Left renal pelvis (tissue), 4 donors: ENCODE data around the gene LPIN3. TPM values are rescaled to one million over a fixed set of nuclear protein-coding genes. Genes with fewer than 3 reads are reported as not detected.
"Not testable (repeated sequence)": the region's sequence is repeated elsewhere in the genome, so short reads cannot be mapped to it uniquely, and the experiment has no call there.

ENCODE experiments used
- DNase-seq, 4 donors: peaks; one replicate each; pipeline ENCODE4 v3.0.0-alpha.2; 2013; ENCODE audit warnings: low read depth in 4 of 4, low spot score in 3 of 4
- polyA plus RNA-seq, 4 donors: library from polyadenylated mRNA; unstranded; fragments of 120-200 nt; gene quantifications; one replicate each; pipeline ENCODE4 v1.2.1, GENCODE V29; 2013; ENCODE audit not compliant: insufficient read length in 4 of 4

LPIN3 gene, protein sequence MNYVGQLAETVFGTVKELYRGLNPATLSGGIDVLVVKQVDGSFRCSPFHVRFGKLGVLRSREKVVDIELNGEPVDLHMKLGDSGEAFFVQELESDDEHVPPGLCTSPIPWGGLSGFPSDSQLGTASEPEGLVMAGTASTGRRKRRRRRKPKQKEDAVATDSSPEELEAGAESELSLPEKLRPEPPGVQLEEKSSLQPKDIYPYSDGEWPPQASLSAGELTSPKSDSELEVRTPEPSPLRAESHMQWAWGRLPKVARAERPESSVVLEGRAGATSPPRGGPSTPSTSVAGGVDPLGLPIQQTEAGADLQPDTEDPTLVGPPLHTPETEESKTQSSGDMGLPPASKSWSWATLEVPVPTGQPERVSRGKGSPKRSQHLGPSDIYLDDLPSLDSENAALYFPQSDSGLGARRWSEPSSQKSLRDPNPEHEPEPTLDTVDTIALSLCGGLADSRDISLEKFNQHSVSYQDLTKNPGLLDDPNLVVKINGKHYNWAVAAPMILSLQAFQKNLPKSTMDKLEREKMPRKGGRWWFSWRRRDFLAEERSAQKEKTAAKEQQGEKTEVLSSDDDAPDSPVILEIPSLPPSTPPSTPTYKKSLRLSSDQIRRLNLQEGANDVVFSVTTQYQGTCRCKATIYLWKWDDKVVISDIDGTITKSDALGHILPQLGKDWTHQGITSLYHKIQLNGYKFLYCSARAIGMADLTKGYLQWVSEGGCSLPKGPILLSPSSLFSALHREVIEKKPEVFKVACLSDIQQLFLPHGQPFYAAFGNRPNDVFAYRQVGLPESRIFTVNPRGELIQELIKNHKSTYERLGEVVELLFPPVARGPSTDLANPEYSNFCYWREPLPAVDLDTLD
- polyA plus RNA-seq = 10 to 100 TPM in 2 of 4 donors, 1 to 10 TPM in 2; 5.6 to 19.6 (median 10.5) TPM

DNA sequence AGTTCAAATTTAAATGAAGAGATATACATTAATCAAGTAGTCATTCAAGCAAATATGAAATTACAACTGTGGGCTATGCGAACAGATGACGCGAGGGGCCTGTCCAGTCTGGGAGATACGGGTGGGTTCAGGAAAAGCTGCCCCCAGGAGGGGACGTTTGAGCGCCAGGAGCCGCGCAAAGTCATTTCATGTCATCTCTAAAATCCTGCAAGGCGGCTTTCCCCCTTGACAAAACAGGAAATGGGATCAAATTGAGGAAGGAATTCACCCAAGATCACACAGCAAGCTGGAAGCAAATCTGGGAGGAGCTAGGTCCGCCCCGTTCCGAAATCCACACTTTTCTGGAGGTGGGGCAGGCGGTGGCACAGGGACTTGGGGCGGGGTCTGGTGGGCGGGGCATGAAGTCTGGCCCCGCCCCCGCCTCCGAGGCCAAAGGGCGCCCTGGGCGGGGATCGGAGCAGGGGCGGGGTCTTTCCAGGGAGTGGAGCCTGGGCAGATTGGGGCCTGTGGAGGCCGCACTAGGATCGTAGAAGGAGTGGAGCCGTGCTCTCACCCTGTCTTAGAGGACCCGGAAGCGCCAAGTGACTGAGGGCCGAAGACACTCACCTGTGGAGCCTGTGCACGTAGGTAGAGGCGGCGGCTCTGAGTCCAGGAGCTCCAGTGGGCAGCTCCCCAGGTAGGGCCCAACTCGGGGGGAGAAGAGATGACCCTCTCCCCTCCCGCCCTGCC is at the start of gene LPIN3:
Gene LPIN3, plus strand, starts transcription at position 495 of the 729 bp plus-strand sequence. CDS start 4,983 bp downstream, outside the sequence.
- peak in 2 of 4 donors; percentile 70 to 71 for DNase-seq

DNA sequence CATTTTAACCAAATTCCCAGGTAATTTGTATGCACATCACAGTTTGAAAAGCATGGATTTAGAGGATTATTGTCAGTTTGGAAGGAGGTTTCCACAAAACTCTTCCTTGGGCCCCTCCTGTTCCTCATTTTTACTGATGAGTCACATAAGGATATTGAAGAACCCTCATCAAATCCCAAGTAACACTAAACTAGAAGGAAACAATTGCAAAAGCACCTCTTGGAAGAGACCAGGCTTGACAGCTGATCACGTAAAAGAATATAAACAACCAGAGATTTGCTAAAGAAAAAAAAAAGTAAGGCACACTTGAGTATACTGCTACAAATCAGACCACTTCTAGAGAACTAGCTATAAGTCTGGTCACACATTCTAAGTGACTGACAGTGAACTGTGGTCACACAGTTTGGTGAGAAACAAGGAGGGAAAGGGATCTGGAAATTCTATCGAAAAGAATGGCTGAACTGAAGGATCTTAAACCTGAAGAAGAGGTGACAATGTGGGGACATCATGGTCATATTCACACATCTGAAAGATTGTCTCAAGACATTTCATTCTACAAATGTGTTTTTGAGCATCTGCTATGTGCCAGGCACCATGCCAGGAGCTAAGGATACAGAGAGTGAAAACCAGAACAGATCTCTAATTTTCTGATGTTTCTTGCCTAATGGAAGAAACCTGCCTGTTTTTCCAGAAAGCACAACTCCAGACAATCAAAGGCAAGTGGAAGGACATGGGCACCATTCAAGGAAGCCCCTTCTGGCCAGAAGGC is 47.2 kb upstream of the LPIN3 start:
- DNase-seq = no peak

GRCh38 chr20:41299899-41300298 is 40.7 kb upstream of the LPIN3 start:
- DNase-seq = no peak

DNA sequence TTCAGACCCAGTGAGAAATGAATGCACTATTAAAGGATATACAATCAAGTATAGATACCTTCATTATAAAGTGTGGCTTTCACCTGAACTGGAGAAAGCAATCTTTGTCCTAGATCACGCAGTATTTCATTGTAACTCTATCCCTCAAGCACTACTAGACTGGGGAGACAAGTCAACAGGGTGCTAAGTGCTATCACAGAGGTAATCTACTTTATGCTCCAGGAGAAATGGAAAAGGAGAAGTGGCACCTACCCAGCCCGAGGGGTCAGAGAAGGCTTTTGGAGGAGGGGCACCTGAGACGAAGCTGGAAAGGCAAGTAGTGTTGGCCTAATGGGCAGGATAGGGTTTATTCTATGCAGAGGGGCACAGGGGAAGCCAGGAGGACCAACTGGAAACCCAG is 40.2 kb upstream of the LPIN3 start:
- DNase-seq = no peak

DNA sequence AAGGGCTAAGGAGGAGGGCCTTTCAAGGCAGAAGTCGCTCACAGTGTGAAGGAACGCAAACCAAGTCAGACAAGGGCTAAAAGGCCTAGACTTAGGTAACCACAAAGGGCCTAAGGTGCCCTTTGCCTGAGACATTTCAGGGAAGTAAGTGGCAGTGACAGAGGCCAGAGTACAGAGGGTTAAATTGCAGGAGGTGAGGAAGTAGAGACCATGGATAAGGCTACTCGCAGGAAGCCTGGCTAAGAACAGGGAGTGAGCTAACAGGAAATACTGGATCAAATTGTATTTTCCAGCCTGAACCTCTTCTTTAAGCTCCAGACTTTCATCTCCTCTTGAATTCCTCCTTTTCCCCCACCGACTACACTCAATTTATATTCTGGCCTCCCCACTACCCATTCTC is 39.7 kb upstream of the LPIN3 start:
- no peak for DNase-seq

GRCh38 chr20:41304002-41304401 is 36.6 kb upstream of the LPIN3 start:
- DNase-seq = no peak

- no peak for DNase-seq
Observed at GRCh38 chr20:41304424-41305079, 36.1 kb upstream of the LPIN3 start.

GRCh38 chr20:41306061-41306727 is 34.4 kb upstream of the LPIN3 start:
- no peak for DNase-seq

GRCh38 chr20:41307021-41307420 is 33.6 kb upstream of the LPIN3 start:
- no peak for DNase-seq

DNA sequence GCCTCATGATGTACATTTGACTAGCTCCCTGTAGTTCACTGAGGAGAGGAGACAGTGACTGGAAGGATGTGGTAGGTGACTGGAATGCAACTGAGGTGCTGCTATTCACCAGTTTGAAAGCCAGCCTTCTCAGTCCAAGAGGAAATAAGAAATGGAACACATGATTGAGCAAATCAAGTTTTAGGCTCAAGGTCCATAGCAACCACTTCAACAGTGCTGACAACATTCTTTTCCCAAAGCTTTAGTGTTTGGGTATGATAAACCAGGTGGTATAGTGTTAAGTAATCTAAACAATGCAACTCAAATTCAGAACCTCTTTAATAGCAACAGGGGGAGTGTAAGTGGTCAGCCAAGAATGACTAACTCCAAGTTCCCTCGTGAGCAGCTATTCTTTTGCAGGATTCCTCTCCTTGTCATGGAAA is 32.3 kb upstream of the LPIN3 start:
- DNase-seq = no peak

- no peak for DNase-seq
Observed at GRCh38 chr20:41308726-41309413, 31.8 kb upstream of the LPIN3 start.

DNA sequence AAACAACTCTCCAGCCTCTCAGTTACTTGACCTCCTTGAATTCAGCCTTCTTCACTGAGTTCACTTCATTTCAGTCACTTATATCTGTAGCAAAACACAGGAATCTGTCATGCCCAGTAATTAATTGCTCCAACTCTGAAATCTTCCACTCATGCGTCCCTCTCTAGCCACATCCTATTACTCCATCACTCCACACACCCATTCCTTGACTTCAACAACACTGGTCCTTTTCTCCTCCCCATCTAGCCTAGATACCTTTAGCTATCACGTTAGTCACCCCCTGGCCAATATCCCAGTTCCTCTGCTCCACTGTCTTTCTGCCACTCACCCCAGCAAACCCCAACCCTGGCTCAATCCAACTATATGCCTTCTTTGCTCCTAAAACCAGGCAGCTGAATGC is 30.8 kb upstream of the LPIN3 start:
- no peak for DNase-seq

DNA sequence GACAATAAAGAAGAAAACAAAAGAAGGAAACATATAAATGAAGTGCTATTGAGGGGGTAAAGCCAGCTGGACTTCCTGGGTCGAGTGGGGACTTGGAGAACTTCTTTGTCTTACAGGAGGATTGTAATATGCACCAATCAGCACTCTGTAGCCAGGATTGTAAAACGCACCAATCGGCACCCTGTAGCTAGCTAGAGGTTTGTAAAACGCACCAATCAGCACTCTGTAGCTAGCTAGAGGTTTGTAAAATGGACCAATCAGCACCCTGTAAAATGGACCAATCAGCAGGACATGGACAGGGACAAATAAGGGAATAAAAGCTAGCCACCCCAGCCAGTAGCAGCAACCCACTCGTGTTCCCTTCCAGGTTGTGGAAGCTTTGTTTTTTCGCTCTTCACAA is 28.6 kb upstream of the LPIN3 start:
- not testable (repeated sequence) for DNase-seq

- no peak for DNase-seq
Observed at GRCh38 chr20:41314386-41314785, 26.2 kb upstream of the LPIN3 start.

GRCh38 chr20:41316051-41316450 is 24.6 kb upstream of the LPIN3 start:
- no peak for DNase-seq

DNA sequence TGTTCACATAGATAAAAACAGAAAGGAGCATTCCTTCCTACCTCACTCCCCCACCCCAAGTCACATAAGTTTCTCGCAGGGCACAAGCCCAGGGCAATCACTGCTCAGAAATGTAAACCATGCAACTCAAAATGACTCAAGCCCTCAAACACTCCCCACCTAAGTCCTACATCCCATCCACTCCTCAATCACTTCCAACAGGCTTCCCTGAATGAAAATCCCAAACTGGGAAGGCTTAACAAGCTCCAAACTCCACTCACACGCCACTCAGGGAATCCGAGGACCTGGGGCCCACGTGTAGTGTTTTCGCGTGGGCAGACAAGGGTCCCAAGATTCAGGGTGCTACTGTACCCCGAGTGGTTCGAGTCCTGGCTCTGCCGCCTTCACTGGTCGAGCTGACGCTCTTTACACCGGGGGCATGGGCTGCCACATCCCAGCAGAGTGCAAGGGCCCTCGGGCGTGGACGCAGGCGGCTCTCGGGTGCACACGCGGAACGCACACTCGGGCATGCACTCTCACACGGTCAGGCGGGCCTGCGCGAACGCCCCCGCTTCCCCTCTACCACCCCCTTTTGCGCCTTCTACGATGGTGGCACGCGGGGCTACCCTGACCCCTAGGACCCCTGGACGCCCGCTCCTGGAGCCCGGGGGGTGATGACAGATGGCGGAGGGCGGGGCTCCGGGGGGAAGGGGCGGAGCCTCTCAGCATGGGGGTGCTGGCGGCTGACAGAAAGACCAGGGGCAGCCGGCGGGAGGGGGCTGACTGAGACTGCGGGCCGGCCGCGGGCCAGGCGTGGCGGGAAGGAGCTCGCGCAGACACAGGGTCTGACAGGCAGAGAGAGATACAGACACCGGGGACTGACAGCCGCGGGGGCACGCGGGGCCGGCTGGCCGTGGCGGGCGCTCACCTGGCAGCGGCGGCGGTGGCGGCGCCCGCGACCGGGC is 23.7 kb upstream of the LPIN3 start:
- DNase-seq = no peak

DNA sequence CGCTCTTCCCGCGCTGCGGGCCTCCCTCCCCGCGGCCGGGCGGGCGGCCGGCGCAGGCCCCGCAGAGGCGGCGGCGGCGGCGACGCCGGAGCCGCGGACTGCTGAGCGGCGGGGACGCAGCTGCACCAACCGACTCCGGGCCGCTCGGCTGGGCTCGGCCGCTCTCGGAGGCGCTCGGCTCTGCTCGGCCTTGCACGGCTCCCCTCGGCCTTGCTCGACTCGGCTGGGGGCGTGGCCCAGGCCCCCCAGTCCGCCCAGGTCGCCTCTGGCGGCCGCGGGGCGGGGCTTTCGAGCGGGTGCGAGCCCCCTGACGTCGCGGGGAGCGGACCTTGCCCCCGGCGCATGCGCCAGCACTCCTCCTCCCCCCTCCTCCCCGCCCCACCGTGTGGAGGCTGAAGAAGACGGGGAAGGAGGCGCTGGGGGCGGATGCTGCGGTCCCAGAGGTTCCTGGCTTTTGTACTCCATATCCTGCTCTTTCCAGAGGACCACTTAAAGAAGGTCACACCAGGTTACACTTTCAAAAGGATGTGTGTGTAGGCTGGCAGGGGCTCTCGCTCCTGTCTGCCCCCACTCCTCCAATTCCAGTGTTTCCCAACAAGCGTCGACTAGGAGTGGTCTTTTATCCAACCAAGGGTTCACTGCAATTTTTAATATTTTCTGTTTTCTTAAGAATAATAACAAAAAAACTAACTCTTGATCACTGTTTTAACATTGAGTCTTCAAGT is 22.9 kb upstream of the LPIN3 start, which contains the start of gene ZHX3:
Gene ZHX3, minus strand, starts transcription at position 186 of the 725 bp plus-strand sequence. CDS start 112,815 bp downstream, outside the sequence.
- DNase-seq = peak; percentile 84 to 93 (median 92)
